HG02852 (cell line): ENCODE data around the gene RCOR1.

Experiments used
- ATAC-seq: cut with Tn5 transposase; IDR thresholded peaks from one replicate; pipeline ENCODE4 v1.9.1; 2021; ENCODE audit warnings: mild to moderate bottlenecking, moderate library complexity; ENCODE audit not compliant: unreplicated experiment

RCOR1 gene

DNA sequence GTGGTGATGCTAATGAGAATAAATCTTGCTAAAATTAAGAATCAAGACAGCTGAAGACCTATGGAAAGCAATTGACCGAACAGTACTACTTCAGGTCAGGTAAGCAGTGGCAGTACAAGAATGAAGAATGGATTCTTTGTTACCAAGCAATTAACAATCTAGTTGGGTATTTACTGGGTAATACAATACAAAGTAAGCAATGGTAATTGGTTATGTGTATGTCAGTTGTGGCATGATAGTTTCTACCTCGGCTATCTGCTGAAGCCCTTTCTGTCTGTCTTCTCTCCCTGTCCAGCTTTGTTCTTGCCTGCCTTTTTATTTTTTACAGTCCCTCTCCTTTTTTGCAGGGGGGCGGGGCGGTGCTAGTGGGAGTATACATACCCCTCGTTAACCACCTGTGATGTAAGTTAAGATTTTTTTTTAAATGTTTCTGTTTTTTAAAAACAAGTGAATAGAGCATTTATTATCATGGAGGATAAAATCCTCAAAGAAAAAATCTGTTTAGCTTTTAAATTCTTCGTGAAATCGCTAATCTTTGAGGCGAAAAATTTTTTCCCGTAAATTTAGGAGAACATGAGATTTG lies 75.9 kb downstream of the RCOR1 start:
- ATAC-seq: no peak

DNA sequence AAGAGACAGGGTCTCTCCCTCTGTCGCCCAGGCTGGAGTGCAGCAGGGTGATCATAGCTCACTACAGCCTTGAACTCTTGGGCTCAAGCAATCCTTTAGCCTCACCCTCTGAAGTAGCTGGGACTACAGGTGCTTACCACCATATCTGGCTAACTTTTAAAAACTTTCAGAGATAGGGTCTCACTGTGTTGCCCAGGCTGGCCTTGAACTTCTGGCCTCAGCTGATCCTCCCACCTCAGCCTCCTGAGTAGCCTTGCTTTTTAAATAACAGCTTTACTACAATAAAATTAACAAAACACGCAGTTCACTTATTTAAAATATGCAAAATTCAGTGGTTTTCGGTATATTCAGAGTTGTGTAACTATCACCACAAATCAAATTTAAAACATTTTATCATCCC lies 79.0 kb downstream of the RCOR1 start:
- no peak for ATAC-seq

DNA sequence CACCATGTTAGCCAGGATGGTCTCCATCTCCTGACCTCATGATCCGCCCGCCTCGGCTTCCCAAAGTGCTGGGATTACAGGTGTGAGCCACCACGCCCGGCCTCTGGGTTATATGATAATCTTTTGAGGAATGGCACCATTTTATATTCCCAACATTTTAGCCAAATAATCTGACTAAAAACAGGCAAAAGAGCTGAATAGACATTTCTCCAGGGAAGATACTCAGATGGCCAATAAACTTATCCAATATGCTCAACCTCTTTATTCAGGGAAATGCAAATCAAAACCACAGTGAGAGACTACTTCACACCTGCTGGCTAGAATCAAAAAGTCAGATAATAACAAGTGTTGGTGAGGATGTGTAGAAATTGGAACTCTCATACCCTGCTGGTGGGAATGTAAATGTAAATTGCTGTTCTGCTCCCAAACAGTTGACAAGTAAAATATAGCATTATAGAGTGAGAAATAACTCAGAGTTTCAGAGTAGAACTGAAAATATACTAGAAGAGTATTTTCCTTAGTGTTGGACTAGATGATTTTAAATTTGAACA lies 80.0 kb downstream of the RCOR1 start:
- ATAC-seq: no peak

DNA sequence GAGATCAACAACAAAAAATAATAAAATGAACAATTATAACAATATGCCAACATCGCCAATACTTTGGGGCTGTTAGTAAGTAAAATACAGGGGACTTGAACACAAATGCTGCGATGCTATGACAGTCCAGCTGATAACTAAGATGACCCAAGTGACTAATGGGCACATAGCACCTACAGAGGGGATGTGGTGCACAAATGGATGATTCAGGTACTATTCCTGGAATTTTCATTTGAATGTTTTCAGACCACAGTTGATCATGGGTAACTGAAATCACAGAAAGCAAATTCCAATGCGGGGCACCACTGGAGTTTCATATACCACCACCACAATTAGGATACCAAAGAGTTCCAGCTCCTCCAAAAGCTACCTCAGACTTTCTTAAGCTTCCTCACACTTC lies 82.9 kb downstream of the RCOR1 start:
- ATAC-seq: no peak

DNA sequence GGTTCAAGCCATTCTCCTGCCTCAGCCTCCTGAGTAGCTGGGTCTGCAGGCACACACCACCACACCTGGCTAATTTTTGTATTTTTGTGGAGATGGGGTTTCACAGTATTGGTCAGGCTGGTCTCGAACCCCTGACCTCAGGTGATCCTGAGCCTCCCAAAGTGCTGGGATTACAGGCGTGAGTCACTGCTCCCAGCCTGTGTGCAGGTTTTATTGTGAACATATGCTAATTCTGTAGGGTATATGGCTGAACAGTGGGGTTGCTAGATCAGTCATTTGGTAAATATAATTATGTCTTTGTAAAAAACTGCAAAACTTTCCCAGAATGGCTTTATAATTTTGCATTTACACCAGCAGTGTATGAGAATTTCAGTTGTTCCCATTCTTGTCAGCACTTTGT lies 85.9 kb downstream of the RCOR1 start:
- ATAC-seq: no peak

DNA sequence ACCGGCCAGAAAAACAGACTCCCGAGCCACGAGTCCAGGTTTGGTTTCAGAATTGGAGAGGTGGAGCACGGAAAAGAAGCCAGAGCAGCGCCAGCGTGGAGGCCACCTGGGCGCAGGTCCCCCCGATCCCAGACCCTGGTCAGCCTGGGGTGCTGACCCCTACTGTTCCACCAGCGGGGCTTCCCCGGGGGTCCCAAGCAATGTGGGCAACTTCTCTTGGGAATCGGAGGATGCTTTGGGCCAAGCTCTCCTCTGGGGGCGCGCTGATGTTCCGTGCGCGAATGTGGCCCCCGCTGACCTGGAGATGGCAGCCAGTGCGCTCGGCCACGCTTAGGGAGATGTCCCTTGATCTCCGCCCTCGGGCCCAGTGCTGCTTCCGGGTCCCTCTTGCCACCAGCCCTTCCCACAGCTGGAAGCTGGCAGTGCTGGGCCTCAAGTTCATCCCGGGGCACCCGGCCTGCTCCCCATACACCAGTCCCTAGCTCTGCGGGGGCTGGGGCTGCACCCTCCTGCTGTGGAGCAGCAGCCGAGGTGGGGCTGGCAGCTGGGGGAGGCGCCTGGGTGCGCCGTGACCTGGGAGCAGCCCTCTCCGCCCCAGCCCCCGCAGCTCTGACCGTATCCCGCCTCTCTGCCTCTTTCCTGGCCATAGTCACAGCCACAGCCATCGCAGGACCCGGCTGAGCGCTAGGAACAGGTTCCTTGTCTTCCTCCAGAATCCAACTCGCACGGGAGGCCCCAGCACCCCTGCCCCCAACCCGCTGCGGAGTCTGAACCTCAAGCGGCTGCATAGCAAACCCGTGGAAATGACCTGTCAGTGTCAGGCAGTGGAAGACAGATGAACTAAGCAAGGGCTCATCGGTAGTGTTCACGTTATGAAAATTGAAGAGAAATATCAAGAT lies 91.2 kb downstream of the RCOR1 start:
- no peak for ATAC-seq

DNA sequence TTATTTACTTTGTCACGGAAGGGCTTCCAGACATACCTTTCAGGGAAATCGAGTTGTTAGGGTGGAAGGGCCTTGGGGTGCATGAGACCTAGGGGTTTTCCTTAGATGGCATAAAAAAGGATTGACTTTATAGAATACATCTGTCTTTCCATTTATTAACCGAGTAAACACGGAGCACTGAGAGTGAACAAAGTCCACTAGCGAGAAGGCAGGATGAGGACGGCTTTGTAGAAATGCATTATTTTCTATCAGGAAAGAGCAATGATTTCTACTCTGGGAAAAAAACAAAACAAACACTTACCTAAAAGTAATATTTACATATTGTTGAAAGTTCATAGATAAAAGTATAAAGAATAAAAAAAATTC lies 91.8 kb downstream of the RCOR1 start:
- ATAC-seq: no peak

DNA sequence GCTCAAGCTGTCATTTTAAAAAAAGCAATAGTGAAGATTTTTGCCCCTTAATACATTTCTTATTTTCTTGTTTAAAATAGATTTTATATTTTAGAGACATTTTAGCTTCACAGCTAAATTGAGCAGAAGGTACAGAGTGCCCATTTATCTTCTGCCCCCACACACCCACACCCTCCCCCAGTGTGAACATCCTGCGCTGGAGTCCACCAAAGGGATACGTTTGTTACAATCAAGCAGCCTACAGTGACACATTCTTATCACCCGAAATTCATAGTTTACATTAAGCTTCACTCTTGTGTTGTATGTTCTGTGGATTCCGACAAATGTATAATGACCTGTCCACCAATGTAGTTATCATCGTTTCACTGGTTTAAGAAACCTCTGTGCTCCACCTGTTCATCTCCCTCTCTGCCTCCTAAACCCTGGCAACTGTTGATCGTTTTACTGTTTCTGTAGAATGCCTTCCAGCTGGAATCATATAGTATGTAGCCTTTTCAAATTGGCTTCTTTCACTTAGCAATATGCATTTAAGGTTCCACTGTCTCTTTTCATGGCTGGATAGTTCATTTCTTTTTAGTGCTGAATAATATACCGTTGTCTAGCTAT lies 93.8 kb downstream of the RCOR1 start:
- ATAC-seq: no peak

DNA sequence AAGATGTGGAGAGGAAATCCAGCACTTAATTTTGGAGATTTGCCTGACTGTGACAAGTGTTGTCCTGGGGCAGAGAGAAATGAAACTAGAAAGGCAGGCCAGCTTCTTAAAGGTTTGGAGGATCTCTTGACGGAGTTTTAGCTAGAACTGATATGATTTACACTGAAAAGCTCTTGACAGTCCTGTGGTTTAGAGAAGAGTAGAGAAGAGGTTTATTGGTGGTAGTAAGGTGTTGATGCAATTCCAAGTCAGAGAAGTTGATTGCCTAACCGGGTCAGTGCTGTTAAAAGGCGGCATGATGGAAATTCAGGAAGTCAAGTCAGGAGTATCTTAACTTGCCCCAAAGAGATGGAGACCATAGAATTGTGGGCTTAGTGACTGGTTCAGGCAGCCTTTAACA lies 95.8 kb downstream of the RCOR1 start:
- ATAC-seq: no peak

DNA sequence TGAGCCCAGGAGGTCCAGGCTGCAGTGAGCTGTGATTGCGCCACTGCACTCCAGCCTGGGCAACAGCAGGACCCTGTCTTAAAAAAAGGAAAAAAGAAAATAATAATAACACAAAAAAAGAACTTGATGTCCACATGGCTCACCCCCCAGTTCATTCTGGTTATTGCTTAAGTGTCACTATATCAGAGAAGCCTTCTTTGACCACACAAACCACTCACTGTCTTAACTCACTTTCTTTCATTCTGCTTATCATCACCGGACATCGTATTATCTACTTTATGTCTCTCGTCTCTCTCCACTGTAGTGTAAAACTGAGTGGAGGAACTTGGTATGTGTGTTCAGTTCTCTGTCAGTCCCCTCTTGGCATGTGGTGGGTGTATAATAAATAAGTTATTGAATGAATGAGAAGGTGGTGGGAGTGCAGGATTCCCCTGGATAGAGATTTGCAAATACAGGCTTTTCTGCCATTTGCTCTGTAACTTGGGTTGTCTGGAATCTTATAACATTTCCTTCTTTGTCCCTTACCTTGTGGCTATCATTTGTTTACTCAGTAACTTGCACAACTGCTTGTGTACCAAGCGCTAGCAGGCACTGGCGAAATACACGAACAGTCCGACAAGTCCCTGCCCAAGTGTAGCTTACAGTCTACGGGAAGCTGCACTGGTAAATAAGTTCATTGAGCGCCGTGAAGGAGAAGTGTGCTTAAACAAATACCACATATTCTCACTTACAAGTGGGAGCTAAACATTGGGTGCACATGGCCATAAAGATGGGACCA lies 98.2 kb downstream of the RCOR1 start:
- ATAC-seq: no peak

DNA sequence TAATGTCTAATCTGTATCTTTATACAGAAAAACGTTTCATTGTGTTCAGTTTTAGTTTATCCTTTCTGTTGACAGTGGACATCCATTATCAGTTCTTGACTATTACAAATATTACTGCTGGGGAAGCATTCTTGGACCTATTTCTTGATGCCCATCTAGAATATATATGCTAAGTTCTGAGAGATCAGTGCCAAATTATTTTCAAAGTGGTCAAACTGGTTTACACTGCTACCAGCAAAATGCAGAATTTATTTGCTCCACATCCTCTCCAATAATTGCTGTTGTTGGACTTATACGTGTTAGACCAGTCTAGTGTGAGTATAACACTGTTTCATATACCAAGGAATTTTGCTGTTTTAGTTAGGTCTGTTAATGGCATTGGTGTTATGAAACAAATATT lies 99.3 kb downstream of the RCOR1 start:
- no peak for ATAC-seq

DNA sequence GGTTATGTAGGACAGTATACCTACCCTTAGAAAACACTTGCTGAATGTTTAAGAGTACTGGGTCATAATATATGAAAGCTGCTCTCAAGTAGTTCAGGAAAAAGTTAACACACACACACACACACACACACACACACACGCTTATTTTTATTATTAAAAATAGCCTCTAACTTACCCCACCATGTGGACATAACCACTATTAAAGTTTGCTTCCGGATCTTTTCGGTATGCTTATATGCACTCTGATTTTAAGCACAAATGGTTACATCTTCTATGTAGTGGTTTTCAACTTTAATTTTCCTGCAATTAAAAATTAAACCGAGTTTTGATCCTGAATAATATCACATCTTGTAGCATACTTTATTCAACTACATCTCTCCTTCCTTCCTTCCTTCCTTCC lies 99.9 kb downstream of the RCOR1 start:
- no peak for ATAC-seq

DNA sequence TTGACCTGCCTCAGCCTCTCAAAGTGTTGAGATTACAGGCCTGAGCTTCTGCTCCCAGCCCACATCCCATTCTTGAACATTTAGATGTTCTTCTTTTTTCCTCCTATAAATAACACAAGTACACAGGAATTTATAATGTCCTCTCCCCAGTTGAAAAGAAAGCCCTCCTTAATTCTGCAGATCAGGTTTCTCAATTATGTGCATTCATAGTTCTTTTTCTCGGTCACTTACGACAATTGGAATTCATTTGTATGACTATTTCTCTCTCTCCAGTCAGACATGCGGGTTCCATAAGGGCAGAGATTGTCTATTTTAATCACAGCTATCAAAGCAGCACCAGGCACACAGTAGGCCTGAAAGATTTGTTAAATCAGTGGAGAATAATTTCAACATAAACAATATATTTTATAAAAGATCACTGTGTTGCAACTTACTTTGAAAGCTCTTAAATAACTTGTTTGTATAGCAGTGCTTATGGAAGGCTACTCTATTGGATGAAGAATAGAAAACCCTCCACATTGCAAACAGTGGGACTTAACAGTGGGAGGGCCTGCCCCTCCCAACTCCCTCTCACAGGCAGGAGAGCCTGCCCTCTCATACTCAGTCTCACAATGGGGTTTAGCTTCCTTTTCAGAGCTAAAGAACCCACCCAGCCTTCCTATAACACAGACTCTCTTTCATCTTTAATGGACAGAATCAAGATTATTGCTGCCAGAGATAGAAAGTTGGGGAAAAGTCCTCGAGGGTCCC lies 100.7 kb downstream of the RCOR1 start:
- ATAC-seq: no peak

DNA sequence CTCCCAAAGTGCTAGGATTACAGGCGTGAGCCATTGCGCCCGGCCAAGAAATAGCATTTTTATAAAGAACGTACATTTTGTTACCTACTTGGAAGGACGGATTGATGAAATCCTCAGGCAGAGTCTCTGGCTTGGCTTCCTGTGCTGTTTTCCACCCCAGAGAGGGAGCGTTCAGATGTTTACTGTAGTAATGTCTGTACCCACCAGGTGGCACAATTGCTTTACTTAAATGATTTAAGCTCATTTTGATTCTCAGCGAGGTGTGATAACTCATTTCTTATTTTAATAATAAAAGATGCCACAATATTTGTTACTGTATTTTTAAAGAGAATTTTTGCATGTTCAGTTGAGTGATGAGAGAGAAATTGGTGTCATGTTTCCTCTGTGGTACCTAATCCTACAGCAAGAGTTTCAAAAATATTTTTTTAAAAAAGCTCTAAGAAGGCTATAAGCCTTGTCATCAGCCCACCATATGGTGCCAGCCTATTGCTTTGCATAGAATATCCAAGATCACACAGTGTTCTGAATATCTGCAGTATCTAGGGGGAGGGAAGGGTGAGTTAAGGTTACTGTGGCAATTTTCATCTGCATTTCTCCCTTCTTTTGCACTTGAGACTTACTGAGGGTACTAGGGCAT lies 102.2 kb downstream of the RCOR1 start:
- no peak for ATAC-seq

DNA sequence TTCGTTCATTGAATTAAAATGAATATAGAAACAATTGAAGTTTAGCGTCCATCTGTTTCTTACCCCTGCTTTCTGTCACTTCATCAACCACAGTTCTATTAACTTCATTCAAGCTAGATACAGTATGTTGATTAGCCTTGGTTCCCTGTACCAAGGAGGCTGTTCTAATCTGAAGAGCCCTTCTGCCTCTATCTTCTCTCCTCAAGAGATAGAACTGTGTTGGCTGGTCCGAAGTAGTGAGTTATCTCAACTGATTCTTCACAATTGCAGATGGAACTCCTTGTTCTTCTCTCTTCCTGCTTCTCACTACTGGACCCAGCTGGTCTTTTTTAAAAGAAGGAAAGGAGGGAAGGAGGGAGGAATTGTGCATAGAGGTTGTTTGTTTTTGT lies 102.7 kb downstream of the RCOR1 start:
- no peak for ATAC-seq

DNA sequence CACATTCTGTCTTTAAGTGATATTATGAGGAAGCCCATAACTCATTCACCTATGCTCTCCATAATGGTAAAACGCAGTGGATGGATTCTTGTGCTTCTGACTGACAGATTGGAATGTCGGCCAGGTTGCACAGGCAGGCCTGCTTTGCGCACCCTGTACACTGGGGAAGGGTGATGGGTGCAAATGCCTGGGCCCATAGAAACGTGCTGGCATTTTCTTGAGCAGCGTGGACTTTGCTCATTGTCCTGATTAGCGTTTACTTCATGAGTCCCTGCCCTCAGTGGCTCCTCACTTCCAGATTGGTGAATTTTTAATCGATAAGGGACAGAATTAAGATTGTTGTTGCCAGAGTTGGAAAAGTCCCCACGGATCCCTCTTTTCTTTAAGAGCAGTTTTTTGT lies 103.9 kb downstream of the RCOR1 start:
- no peak for ATAC-seq

DNA sequence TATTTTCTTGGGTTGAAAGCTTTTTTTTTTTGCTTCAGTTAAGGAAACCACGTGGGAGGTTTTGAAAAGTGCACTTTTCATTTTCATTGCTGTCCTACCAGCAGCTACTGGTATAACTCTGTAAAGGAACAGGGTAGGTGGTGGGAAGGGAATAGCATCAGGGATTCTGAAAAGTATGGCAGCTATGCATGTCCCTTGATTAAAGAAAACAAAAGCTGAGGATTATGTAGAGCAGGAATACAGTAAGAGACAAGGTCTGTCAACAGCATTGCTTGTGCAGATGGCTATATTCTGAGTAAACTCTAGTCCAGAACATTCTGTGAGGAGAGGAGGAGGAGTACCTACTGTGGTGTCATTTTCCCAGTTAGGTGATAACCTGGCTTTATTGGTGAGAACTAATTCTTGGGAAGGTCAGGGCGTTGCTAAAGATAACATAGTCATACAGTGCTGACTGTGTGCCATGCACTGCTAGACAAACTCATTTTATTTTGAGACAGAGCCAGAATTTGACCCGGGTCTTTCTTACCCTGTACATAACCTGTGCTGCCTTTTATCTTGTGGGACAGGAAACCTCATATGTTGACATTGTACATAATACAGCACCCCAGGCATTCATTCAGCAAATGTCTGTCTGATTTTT lies 104.5 kb downstream of the RCOR1 start:
- ATAC-seq: no peak

DNA sequence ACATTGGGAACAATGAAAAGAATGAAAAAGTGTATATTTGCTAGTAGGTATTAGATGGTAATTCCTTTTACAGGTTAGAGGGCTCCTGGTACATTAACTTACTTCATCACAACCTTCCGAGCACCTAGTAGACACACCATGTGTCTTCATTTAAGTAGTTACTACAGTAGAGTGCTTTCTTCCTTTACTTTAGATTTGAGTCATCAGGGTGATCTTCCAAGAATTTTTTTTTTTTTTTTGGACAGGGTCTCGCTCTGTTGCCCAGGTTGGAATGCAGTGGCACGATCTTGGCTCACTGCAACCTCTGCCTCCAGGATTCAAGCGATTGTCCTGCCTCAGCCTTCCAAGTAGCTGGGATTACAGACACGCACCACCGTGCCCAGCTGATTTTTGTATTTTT lies 105.1 kb downstream of the RCOR1 start:
- ATAC-seq: no peak

DNA sequence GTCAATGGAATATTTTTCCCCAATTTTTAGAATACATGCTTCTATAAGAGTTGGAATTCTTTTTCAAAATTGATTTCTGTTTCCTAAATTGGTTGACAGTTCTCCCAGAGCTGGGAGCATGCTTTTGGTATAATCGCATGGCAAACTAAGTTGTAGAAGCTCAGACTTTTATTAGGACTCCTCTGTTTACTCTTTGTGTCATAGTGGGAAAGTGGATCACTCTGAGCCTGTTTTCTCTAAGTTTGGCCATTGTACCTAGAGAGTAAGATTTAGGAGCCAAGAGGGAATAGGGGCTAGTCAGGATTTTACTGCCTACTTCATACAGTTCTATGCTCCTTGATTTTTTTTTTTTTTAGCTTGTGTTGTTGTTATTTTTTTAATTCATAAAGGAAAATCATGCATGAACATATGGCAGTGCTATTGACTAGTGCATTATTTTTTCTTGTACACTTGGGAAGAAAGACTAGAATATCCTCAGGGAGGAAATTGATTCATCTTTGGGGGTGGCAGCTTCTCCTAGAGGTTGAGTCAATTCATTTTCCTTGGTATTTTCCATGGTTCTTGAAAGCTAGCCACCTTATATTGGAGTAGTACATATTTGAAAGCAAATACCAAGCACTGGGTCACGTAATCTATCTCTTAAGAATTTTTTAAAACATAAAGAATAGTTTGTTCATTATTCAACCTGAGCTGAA lies 107.1 kb downstream of the RCOR1 start:
- no peak for ATAC-seq
